Smooth muscle cell (in vitro differentiated cells): ENCODE measurements around the gene BDH1. TPM values are rescaled to one million over a fixed set of nuclear protein-coding genes. Genes with fewer than 3 reads are reported as not detected.
"Not testable (repeated sequence)": the region's sequence is repeated elsewhere in the genome, so short reads cannot be mapped to it uniquely, and the experiment has no call there.

Experiments used
- DNase-seq: peaks from one replicate; lab custom pipeline; 2025; ENCODE audit not compliant: unreplicated experiment; lab: John Stamatoyannopoulos, UW
- H2AFZ ChIP-seq: fragments of 200-600 bp; sonication (generic); 2 replicates; pipeline ENCODE4 v1.6.0; 2016; ENCODE audit warnings: antibody characterized with exemption, low read depth, mild to moderate bottlenecking
- H3F3A ChIP-seq: fragments of 200-600 bp; sonication (generic); 2 replicates; pipeline ENCODE4 v1.6.0; 2017; ENCODE audit warnings: antibody characterized with exemption, low read depth
- H3K27ac ChIP-seq: fragments of 200-600 bp; sonication (generic); 2 replicates; pipeline ENCODE4 v1.5.1; 2016; ENCODE audit warnings: low read depth, mild to moderate bottlenecking
- H3K27me3 ChIP-seq: fragments of 200-600 bp; sonication (generic); 2 replicates; pipeline ENCODE4 v1.6.1; 2016; ENCODE audit warnings: low read depth, mild to moderate bottlenecking
- H3K36me3 ChIP-seq: fragments of 200-600 bp; sonication (generic); 2 replicates; pipeline ENCODE4 v1.5.1; 2016; ENCODE audit warnings: low read depth
- H3K4me1 ChIP-seq: fragments of 200-600 bp; sonication (generic); 2 replicates; pipeline ENCODE4 v1.5.1; 2016; ENCODE audit warnings: low read depth
- H3K4me2 ChIP-seq: fragments of 200-600 bp; sonication (generic); 2 replicates; pipeline ENCODE4 v1.6.0; 2016; ENCODE audit warnings: mild to moderate bottlenecking
- H3K4me3 ChIP-seq: fragments of 200-600 bp; sonication (generic); 2 replicates; pipeline ENCODE4 v1.5.1; 2016; ENCODE audit warnings: mild to moderate bottlenecking
- H3K79me2 ChIP-seq: fragments of 200-600 bp; sonication (generic); 2 replicates; pipeline ENCODE4 v1.6.0; 2016; ENCODE audit warnings: low read depth, mild to moderate bottlenecking
- H3K9ac ChIP-seq: fragments of 200-600 bp; sonication (generic); 2 replicates; pipeline ENCODE4 v1.6.0; 2016; ENCODE audit warnings: low read depth
- H3K9me3 ChIP-seq: fragments of 200-600 bp; sonication (generic); replicated peaks from 2 replicates; pipeline ENCODE4 v1.5.1; 2016; ENCODE audit warnings: low read depth
- H4K20me1 ChIP-seq: fragments of 200-600 bp; sonication (generic); 2 replicates; pipeline ENCODE4 v1.6.0; 2016; ENCODE audit warnings: low read depth
- WGBS: methylation state at CpG from one replicate; pipeline ENCODE4 v1.1.7; 2016; ENCODE audit warnings: low lambda C conversion rate; 5-methylcytosine and 5-hydroxymethylcytosine counted together
- polyA plus RNA-seq: library from polyadenylated mRNA; unstranded; fragments of >200 nt; fragmentation: Nextera tagmentation; extraction: Ambion mirVana; gene quantifications from 2 replicates; pipeline ENCODE4 v1.2.1, GENCODE V29; 2016
- total RNA-seq: library from RNA; depleted of rRNA; stranded (reverse); fragments of >200 nt; gene quantifications from 2 replicates; pipeline ENCODE4 v1.2.3, GENCODE V29; 2014
- TF ChIP-seq, protein P1 (sequence below): fragments of 200-600 bp; sonication (generic); IDR thresholded peaks from 2 replicates; pipeline ENCODE4 v1.5.1; 2017; ENCODE audit warnings: borderline replicate concordance, mild to moderate bottlenecking, antibody characterized with exemption; ENCODE audit not compliant: insufficient read depth, poor library complexity, severe bottlenecking

BDH1 gene
- total and polyA plus RNA-seq, 2 experiments from 2014 or later = 4.0 to 7.2 TPM

DNA sequence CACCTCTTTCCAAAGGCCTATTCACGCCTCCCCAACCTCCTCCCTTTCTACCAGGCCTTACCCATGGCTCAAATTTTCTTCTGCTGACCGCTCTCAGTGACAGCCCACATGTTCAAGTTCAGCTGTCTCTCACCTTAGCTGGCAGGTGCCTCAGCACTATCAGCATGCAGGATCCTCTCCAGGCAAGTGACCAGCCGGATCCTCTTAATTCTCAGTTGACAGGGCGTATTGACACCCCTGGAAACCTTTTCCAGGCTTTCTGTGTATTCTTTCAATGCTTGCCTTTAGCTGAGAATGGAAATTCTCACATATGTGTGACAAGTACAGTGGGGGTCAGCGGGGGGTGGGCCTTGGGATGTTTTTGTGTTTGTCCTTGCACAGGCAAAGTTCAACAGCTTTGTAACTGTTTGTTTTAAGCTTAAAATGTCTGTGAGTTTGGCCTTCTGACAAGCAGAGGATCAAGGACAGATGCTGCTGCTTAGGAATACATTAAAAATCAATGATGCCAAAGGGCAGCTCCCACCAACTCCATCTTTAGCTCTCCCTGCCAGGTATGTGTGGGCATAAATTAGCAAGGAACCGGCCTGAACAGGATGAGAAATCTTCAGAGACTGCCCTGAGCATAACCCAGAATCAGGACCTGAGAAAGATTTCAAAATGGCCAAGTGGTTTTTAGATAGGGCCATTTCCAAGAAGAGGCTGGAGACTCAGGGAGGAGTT is 17.4 kb upstream of the BDH1 start:
- Histone ChIP-seq H3K27me3 (peaks cover 6% of the 10 kb centered on the region), H3K27ac (no peak overlapping the region), H4K20me1 (no peaks in the 10 kb centered on the region), H3K9me3 (no peaks in the 10 kb centered on the region), H3K4me2 (no peak overlapping the region), H2AFZ (no peak overlapping the region), H3K79me2 (no peaks in the 10 kb centered on the region), H3K9ac (no peak overlapping the region), H3K36me3 (no peaks in the 10 kb centered on the region), H3K4me1 (no peaks in the 10 kb centered on the region), H3K4me3 (no peak overlapping the region), H3F3A (no peaks in the 10 kb centered on the region)
- WGBS = 85% methylated on average over 6 of the region's 6 CpGs
- TF ChIP-seq, protein P1, sequence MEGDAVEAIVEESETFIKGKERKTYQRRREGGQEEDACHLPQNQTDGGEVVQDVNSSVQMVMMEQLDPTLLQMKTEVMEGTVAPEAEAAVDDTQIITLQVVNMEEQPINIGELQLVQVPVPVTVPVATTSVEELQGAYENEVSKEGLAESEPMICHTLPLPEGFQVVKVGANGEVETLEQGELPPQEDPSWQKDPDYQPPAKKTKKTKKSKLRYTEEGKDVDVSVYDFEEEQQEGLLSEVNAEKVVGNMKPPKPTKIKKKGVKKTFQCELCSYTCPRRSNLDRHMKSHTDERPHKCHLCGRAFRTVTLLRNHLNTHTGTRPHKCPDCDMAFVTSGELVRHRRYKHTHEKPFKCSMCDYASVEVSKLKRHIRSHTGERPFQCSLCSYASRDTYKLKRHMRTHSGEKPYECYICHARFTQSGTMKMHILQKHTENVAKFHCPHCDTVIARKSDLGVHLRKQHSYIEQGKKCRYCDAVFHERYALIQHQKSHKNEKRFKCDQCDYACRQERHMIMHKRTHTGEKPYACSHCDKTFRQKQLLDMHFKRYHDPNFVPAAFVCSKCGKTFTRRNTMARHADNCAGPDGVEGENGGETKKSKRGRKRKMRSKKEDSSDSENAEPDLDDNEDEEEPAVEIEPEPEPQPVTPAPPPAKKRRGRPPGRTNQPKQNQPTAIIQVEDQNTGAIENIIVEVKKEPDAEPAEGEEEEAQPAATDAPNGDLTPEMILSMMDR = no peak
- DNase-seq = no peak

DNA sequence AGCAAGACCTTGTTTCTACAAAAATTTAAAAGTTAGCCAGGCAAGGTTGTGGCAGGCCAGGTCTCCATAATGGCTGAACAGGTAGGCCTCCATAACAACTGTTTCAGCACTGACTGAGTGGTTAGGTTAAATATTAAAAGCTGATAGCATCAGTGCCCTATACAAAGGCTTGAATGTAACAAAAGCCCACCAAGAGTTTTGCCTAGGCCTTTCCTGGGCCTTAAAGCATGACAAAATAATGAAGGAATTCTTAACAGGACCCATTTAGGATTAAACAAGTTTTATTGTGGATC is 16.1 kb upstream of the BDH1 start:
- H3K4me1 ChIP-seq, DNase-seq, H3K4me3 ChIP-seq, H4K20me1 ChIP-seq, H3K36me3 ChIP-seq, H2AFZ ChIP-seq, H3K79me2 ChIP-seq, H3K27ac ChIP-seq, H3K9ac ChIP-seq, H3F3A ChIP-seq, H3K27me3 ChIP-seq, H3K4me2 ChIP-seq, H3K9me3 ChIP-seq: not testable (repeated sequence)

DNA sequence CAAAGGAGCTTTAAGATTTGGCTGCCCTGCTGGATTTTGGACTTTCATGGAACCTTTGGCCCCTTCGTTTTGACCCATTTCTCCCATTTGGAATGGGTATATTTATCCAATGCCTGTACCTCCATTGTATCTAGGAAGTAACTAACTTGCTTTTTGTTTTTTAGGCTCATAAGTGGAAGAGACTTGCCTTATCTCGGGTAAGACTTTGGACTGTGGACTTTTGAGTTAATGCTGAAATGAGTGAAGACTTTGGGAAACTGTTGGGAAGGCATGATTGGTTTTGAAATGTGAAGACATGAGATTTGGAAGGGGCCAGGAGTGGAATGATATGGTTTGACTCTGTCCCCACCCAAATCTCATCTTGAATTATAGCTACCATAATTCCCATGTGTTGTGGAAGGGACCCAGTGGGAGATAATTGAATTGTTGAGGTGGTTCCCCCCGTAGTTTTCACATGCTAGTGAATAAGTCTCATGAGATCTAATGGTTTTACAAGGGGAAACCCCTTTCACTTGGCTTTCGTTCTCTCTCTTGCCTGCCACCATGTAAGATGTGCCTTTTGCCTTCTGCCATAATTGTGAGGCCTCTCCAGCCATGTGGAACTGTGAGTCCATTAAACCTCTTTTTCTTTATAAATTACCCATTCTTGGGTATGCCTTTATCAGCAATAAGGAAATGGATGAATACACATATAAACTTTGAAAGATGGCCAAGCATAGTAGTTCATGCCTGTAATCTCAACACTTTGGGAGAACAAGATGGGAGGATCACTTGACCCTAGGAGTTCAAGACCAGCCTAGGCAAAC is 15.5 kb upstream of the BDH1 start:
- not testable (repeated sequence) for H3F3A ChIP-seq, H3K4me2 ChIP-seq, DNase-seq, H3K36me3 ChIP-seq, H3K9me3 ChIP-seq, H3K9ac ChIP-seq, H3K27ac ChIP-seq, H3K79me2 ChIP-seq, H3K4me1 ChIP-seq, H4K20me1 ChIP-seq, H2AFZ ChIP-seq, H3K4me3 ChIP-seq, H3K27me3 ChIP-seq
- 83% methylated on average over 4 of the region's 4 CpGs for WGBS

DNA sequence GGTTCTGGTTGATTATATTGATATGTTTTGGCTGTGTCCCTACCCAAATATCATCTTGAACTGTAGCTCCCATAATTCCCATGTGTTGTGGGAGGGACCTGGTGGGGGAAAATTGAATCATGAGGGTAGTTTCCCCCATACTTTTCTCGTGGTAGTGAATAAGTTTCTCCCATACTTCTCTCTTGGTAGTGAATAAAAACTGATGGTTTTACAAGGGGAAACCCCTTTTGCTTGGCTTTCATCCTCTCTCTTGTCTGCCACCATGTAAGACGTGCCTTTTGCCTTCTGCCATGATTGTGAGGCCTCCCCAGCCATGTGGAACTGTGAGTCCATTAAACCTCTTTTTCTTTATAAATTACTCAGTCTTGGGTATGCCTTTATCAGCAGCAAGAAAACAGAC is 13.7 kb upstream of the BDH1 start:
- H3K4me2 ChIP-seq, H3K36me3 ChIP-seq, H3K4me1 ChIP-seq, H3K4me3 ChIP-seq, H2AFZ ChIP-seq, H3K9me3 ChIP-seq, H3K79me2 ChIP-seq, H3K27me3 ChIP-seq, H3K27ac ChIP-seq, H4K20me1 ChIP-seq, H3F3A ChIP-seq, H3K9ac ChIP-seq, DNase-seq: not testable (repeated sequence)
- WGBS = 80% methylated on average over 2 of the region's 2 CpGs

DNA sequence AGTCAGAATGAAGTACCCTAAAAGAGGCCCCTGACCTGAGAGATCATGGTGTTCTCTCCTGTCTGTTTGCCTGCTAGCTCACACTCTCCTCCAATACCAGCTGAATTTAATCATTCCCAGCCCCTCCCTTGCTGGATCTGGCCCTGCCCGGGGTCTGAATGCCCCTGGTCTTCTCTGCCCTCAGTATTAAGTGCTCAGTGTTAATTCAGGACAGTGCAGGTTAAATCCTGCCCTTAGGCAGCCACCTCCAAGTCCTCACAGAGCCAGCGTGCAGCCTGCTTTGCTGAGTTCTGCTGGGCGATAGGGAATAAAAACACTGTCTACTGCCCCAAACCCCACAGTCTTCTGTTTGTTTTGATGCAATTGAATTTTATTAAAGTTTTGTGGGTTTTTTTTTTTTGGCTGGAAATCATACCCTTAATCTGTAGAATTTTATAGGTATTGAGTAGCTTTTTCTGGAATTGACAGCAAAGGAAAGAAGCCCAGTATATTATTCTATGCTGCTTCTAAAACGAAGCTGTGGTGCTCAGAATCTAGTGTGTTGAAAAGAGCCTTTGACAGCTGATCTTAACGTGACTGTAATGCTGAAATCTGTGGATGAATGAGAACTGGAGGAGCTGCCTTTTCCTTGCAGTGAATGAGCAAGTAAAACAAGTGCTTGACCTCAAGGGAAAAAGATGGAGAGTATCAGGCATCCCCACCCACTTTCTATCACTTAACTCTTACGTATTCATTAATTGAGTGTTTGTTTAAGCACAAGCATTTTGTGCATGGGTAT is 12.3 kb upstream of the BDH1 start:
- TF ChIP-seq, protein P1 = no peak
- H3F3A ChIP-seq = no peaks in the 10 kb centered on the region
- no peak overlapping the region for H3K4me2 ChIP-seq
- H3K4me3 ChIP-seq = no peak overlapping the region
- no peaks in the 10 kb centered on the region for H3K4me1 ChIP-seq
- H3K27ac ChIP-seq = no peak overlapping the region
- no peak overlapping the region for H3K9ac ChIP-seq
- no peaks in the 10 kb centered on the region for H4K20me1 ChIP-seq
- no peaks in the 10 kb centered on the region for H3K36me3 ChIP-seq
- no peaks in the 10 kb centered on the region for H3K27me3 ChIP-seq
- no peaks in the 10 kb centered on the region for H3K9me3 ChIP-seq
- 68% methylated on average over 6 of the region's 6 CpGs for WGBS
- no peak overlapping the region for H2AFZ ChIP-seq
- DNase-seq = no peak
- H3K79me2 ChIP-seq = no peaks in the 10 kb centered on the region

DNA sequence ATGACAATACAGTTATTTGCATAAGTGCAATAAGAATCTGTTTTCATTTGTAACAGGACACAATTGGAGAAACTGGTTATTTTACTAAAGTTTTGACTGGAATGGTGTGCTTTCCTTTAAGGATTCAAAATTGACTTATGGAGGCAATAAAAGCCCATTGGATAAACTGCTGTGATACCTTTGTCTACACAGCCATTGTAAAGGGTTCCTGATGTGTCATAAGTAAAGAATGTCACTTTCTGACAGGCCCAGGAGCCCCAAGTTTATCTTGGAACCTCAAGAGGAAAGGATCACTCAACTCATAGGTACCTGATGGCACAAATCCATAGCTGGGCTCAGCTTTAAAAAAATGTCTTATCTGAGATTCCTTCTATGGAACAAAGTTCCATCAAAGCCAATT is 10.4 kb upstream of the BDH1 start:
- not testable (repeated sequence) for H3K27ac ChIP-seq, H3K36me3 ChIP-seq, DNase-seq, H3K4me3 ChIP-seq, H2AFZ ChIP-seq, H3K4me1 ChIP-seq, H3K27me3 ChIP-seq, H3K9ac ChIP-seq, H3F3A ChIP-seq, H3K4me2 ChIP-seq, H3K9me3 ChIP-seq, H4K20me1 ChIP-seq, H3K79me2 ChIP-seq
